ENCODE results near the gene EML3. TPM values are rescaled to one million over a fixed set of nuclear protein-coding genes. Genes with fewer than 3 reads are reported as not detected.

EML3 gene
- total RNA-seq, 5 donors from 2014 or later (not counting 1 experiment from before 2014, with no cell fraction given) = 160 to 372 (median 328) TPM

DNA sequence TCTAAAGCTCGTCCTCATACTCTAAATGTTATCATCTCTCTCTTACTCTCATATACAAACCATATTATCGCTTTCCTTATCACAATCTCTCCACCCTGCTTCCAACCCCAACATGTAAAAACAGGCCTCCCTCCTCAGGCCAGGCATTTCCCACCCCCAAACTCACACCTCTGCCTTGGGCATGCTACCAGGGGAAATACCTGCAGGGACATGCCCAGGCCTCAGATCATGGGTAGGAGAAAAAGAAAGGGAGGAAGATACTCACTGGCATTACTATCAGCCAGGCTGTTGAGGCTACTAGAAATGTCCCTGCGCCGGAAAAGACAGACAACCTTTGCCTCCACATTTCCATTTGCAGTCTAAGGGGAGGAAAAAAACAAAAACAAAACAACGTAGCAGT is 12.7 kb downstream of the EML3 start:
- DNase-seq = peak in 1 of 35 experiments; percentile 54
- 24% methylated on average over 2 of the region's 5 CpGs for WGBS (ENCODE audit: insufficient coverage)

DNA sequence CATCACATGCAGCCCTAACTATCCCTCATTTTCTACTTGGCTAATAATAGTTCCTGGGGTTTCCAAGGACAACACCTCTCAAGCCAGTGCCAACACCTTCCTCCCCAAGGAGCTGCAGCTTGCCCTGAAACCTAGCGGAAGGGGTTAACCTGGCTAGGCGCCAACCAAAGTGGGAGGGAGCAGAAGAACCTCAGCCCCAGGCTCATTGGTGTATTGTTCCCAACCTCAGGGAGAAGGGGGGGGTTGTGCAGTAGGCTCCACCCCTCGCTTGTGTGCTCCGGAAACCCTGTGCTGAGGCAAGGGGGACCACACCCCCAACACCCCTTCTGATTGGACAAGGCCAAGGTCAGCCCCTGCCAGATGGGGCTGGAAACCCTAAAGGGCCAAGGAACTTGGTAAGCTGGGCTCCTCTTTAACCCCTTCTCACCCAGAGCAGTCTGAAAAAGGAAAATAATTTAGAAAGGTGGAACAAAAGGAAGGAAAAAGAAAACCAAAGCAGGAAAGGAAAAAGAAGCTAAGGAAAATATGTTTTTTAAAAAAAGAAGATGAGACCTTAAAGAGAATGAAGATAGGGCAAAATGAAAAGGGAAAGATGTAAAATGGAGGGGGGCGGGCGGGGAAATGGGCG is 13.4 kb downstream of the EML3 start:
- ChIA-PET POLR2A (interaction anchor here (0.5 to 0.8 kb wide), 5 partner anchors 23 to 255 kb away, joined by 3 to 8 read pairs (median 6); partner anchors contain the start of gene B3GAT3 (in 1 of the 2)), CTCF (interaction anchor here (0.6 to 2.5 kb wide), 5 partner anchors 8 to 1239 kb away, joined by 3 to 10 read pairs (median 4); partner anchors contain the start of genes TUT1 (in 1 of the 2) and ZBTB3 (in 1 of the 2))
- peaks cover 59 to 67% (median 60%) of the 10 kb centered on the region in 3 donors for H3K4me1 Mint-ChIP-seq
- peak overlapping the region; percentile 86 to 97 (median 92) for H3K4me3 Mint-ChIP-seq
- H3K27me3 ChIP-seq (replicated peaks in 1 of 2; ENCODE audit: control insufficient read depth in 2 of 2, extremely low read depth in 1 of 2, insufficient read depth in 2 of 2, low read length in 1 of 2) = no peaks in the 10 kb centered on the region
- H3K4me1 ChIP-seq (ENCODE audit: control insufficient read depth in 1 of 2, extremely low read depth in 1 of 2, insufficient read depth in 2 of 2, low read length in 2 of 2) = peaks cover 14 to 60% of the 10 kb centered on the region in 2 experiments
- peak overlapping the region; percentile 85 for H3K27ac ChIP-seq (ENCODE audit: low read length)
- H3K27ac Mint-ChIP-seq = peak overlapping the region; percentile 95 to 100
- H3K9me3 Mint-ChIP-seq = no peaks in the 10 kb centered on the region
- 0% methylated on average over 1 of the region's 7 CpGs for WGBS (ENCODE audit: insufficient coverage)
- ATAC-seq (replicated peaks in 1 of 4) = peak; percentile 70 to 76 (median 72)
- peak; percentile 90 to 100 (median 98) for DNase-seq
- peak overlapping the region; percentile 95 to 98 for H3K4me3 ChIP-seq (ENCODE audit: control insufficient read depth in 1 of 2, extremely low read depth in 1 of 2, low read length in 1 of 2)
- no peaks in the 10 kb centered on the region for H3K9me3 ChIP-seq
- no peaks in the 10 kb centered on the region for H3K27me3 Mint-ChIP-seq
- peaks cover 59% of the 10 kb centered on the region for H3K36me3 Mint-ChIP-seq
- H3K36me3 ChIP-seq (ENCODE audit: control insufficient read depth in 2 of 2, extremely low read depth in 1 of 2, insufficient read depth in 1 of 2, low read length in 1 of 2) = peaks cover 15 to 58% of the 10 kb centered on the region in 2 donors

More for the DNA sequence above, 12.7 kb downstream of the EML3 start:
- Mint-ChIP-seq H3K9me3 (no peaks in the 10 kb centered on the region), H3K36me3 (peaks cover 54% of the 10 kb centered on the region), H3K4me1 (peaks cover 55 to 61% (median 55%) of the 10 kb centered on the region in 3 donors), H3K4me3 (peak overlapping the region; percentile 86 to 97 (median 92)), H3K27me3 (no peaks in the 10 kb centered on the region), H3K27ac (peak overlapping the region; percentile 95 to 100)
- H3K27me3 ChIP-seq (replicated peaks in 1 of 2; ENCODE audit: control insufficient read depth in 2 of 2, extremely low read depth in 1 of 2, insufficient read depth in 2 of 2, low read length in 1 of 2) = no peaks in the 10 kb centered on the region
- ChIA-PET POLR2A (interaction anchor here (0.6 to 1.2 kb wide), 3 partner anchors 8 to 255 kb away, joined by 3 to 12 read pairs (median 6); partner anchors contain the start of gene TUT1 (in 1 of the 2)), CTCF (interaction anchor here in 1 of 2 donors (1.3 to 2.5 kb wide), 3 partner anchors 9 to 1238 kb away, joined by 4 to 10 read pairs (median 7); partner anchors contain the start of gene TUT1)
- peak overlapping the region; percentile 85 for H3K27ac ChIP-seq (ENCODE audit: low read length)
- no peaks in the 10 kb centered on the region for H3K9me3 ChIP-seq
- no peak for ATAC-seq (replicated peaks in 1 of 4)
- peak overlapping the region; percentile 95 to 98 for H3K4me3 ChIP-seq (ENCODE audit: control insufficient read depth in 1 of 2, extremely low read depth in 1 of 2, low read length in 1 of 2)
- H3K36me3 ChIP-seq (ENCODE audit: control insufficient read depth in 2 of 2, extremely low read depth in 1 of 2, insufficient read depth in 1 of 2, low read length in 1 of 2) = peaks cover 15 to 56% of the 10 kb centered on the region in 2 donors
- H3K4me1 ChIP-seq (ENCODE audit: control insufficient read depth in 1 of 2, extremely low read depth in 1 of 2, insufficient read depth in 2 of 2, low read length in 2 of 2) = peaks cover 14 to 58% of the 10 kb centered on the region in 2 experiments

DNA sequence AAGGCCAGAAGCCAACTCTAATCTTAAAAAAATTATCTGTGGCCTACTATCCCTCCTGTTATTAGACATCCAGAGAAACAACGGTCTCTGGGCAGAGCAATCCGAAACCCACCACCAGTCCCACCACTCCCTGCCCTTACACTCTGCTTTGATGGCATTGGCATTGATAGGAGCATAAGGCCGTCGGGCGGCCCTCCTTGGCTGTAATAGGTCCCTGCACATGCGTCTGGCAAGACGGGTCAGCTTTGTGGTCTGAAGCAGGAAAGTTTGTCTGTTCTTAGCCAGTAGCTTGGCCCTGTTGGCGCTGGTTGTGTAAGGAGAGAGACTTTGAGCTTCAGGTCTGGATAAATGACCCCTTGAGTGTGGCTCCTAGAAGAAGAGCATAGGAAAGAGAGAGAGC is 17.5 kb downstream of the EML3 start:
- Histone ChIP-seq H3K4me1 (ENCODE audit: control insufficient read depth in 1 of 2, extremely low read depth in 1 of 2, insufficient read depth in 2 of 2, low read length in 2 of 2) (peaks cover 26 to 68% of the 10 kb centered on the region in 2 experiments), H3K36me3 (ENCODE audit: control insufficient read depth in 2 of 2, extremely low read depth in 1 of 2, insufficient read depth in 1 of 2, low read length in 1 of 2) (peaks cover 21 to 54% of the 10 kb centered on the region in 2 donors), H3K27ac (ENCODE audit: low read length) (no peak overlapping the region), H3K9me3 (no peaks in the 10 kb centered on the region), H3K27me3 (replicated peaks in 1 of 2; ENCODE audit: control insufficient read depth in 2 of 2, extremely low read depth in 1 of 2, insufficient read depth in 2 of 2, low read length in 1 of 2) (no peaks in the 10 kb centered on the region), H3K4me3 (ENCODE audit: control insufficient read depth in 1 of 2, extremely low read depth in 1 of 2, low read length in 1 of 2) (no peak overlapping the region)
- ATAC-seq (replicated peaks in 1 of 4) (no peak), DNase-seq (no peak)
- peaks cover 71 to 75% (median 72%) of the 10 kb centered on the region in 3 donors for H3K4me1 Mint-ChIP-seq
- CTCF ChIA-PET = interaction anchor here (0.6 to 1.0 kb wide), 3 partner anchors 21 to 225 kb away, joined by 3 to 4 read pairs (median 3); partner anchors contain the start of gene EEF1G (in 1 of the 2)
- 94% methylated on average over 7 of the region's 8 CpGs for WGBS (ENCODE audit: insufficient coverage)
- H3K36me3 Mint-ChIP-seq = peaks cover 60% of the 10 kb centered on the region
- no peaks in the 10 kb centered on the region for H3K27me3 Mint-ChIP-seq
- peak overlapping the region in 1 of 2 donors; percentile 84 for H3K27ac Mint-ChIP-seq
- no peaks in the 10 kb centered on the region for H3K9me3 Mint-ChIP-seq
- no peak overlapping the region for H3K4me3 Mint-ChIP-seq
- POLR2A ChIA-PET = no interaction called here

- Histone ChIP-seq H3K36me3 (ENCODE audit: control insufficient read depth in 2 of 2, extremely low read depth in 1 of 2, insufficient read depth in 1 of 2, low read length in 1 of 2) (peaks cover 21 to 53% of the 10 kb centered on the region in 2 donors), H3K4me3 (ENCODE audit: control insufficient read depth in 1 of 2, extremely low read depth in 1 of 2, low read length in 1 of 2) (no peak overlapping the region), H3K4me1 (ENCODE audit: control insufficient read depth in 1 of 2, extremely low read depth in 1 of 2, insufficient read depth in 2 of 2, low read length in 2 of 2) (peaks cover 17 to 64% of the 10 kb centered on the region in 2 experiments), H3K27ac (ENCODE audit: low read length) (peak overlapping the region; percentile 13), H3K9me3 (no peaks in the 10 kb centered on the region), H3K27me3 (replicated peaks in 1 of 2; ENCODE audit: control insufficient read depth in 2 of 2, extremely low read depth in 1 of 2, insufficient read depth in 2 of 2, low read length in 1 of 2) (no peaks in the 10 kb centered on the region)
- peak in 1 of 4 experiments; percentile 14 for ATAC-seq (replicated peaks in 1 of 4)
- H3K4me3 Mint-ChIP-seq = peak overlapping the region; percentile 66 to 96 (median 78)
- DNase-seq = peak; percentile 49 to 86 (median 72)
- no peaks in the 10 kb centered on the region for H3K27me3 Mint-ChIP-seq
- peak overlapping the region; percentile 94 to 97 for H3K27ac Mint-ChIP-seq
- peaks cover 45% of the 10 kb centered on the region for H3K36me3 Mint-ChIP-seq
- H3K9me3 Mint-ChIP-seq = no peaks in the 10 kb centered on the region
- 73% methylated on average over 9 of the region's 13 CpGs for WGBS (ENCODE audit: insufficient coverage)
- POLR2A ChIA-PET = interaction anchor here in 1 of 2 donors (3.1 kb wide), 1 partner anchor 8 kb away, joined by 25 read pairs; the partner anchor contains the start of gene MTA2
- peaks cover 59 to 67% (median 66%) of the 10 kb centered on the region in 3 donors for H3K4me1 Mint-ChIP-seq
- CTCF ChIA-PET = interaction anchor here (0.6 to 3.2 kb wide), 14 partner anchors 8 to 207 kb away, joined by 3 to 27 read pairs (median 8); partner anchors contain the start of genes BSCL2 (in 1 of the 2), C11orf98 (in 1 of the 2), CSKMT (in 1 of the 2) and EEF1G (in 1 of the 2)
These were observed 19.0 kb downstream of the EML3 start for GRCh38 chr11:62593434-62594044.

GRCh38 chr11:62592989-62593421 is 19.6 kb downstream of the EML3 start:
- H3K4me3 Mint-ChIP-seq = peak overlapping the region in 1 of 3 donors; percentile 96
- H3K4me1 ChIP-seq (ENCODE audit: control insufficient read depth in 1 of 2, extremely low read depth in 1 of 2, insufficient read depth in 2 of 2, low read length in 2 of 2) = peaks cover 15 to 59% of the 10 kb centered on the region in 2 experiments
- peaks cover 20 to 53% of the 10 kb centered on the region in 2 donors for H3K36me3 ChIP-seq (ENCODE audit: control insufficient read depth in 2 of 2, extremely low read depth in 1 of 2, insufficient read depth in 1 of 2, low read length in 1 of 2)
- H3K4me3 ChIP-seq (ENCODE audit: control insufficient read depth in 1 of 2, extremely low read depth in 1 of 2, low read length in 1 of 2) = no peak overlapping the region
- H3K27me3 ChIP-seq (replicated peaks in 1 of 2; ENCODE audit: control insufficient read depth in 2 of 2, extremely low read depth in 1 of 2, insufficient read depth in 2 of 2, low read length in 1 of 2) = no peaks in the 10 kb centered on the region
- no peak for DNase-seq
- peak overlapping the region; percentile 98 to 99 for H3K27ac Mint-ChIP-seq
- H3K27ac ChIP-seq (ENCODE audit: low read length) = peak overlapping the region; percentile 92
- no peak for ATAC-seq (replicated peaks in 1 of 4)
- H3K27me3 Mint-ChIP-seq = no peaks in the 10 kb centered on the region
- H3K36me3 Mint-ChIP-seq = peaks cover 40% of the 10 kb centered on the region
- H3K9me3 Mint-ChIP-seq = no peaks in the 10 kb centered on the region
- 100% methylated on average over 1 of the region's 8 CpGs for WGBS (ENCODE audit: insufficient coverage)
- H3K4me1 Mint-ChIP-seq = peaks cover 54 to 63% (median 62%) of the 10 kb centered on the region in 3 donors
- ChIA-PET POLR2A (interaction anchor here (0.5 to 3.1 kb wide), 4 partner anchors 8 to 44 kb away, joined by 3 to 28 read pairs (median 14); partner anchors contain the start of genes EEF1G (in 1 of the 2) and MTA2 (in 1 of the 2)), CTCF (interaction anchor here (0.6 to 3.2 kb wide), 16 partner anchors 9 to 208 kb away, joined by 3 to 27 read pairs (median 9); partner anchors contain the start of genes BSCL2 (in 1 of the 2), C11orf98 (in 1 of the 2), CSKMT (in 1 of the 2) and EEF1G (in 1 of the 2))
- H3K9me3 ChIP-seq = no peaks in the 10 kb centered on the region
